K562 (cell line): ENCODE measurements around the gene SLC39A11. TPM values are rescaled to one million over a fixed set of nuclear protein-coding genes. Genes with fewer than 3 reads are reported as not detected.

Experiments used
- ATAC-seq: fragments of 200-7000 bp; cut with Tn5 transposase; 3 replicates; pipeline ENCODE4 v1.9.1; 2020; ENCODE audit warnings: moderate library complexity
- BruUV-seq: library from RNA; stranded (reverse); fragments of 400-500 nt; replicated peaks from 2 replicates; lab custom pipeline; 2021; lab: Mats Ljungman, UMichigan
- CTCF ChIA-PET: fragments of 300-600 bp; formaldehyde crosslinking; extraction: SDS; loops from one replicate; lab custom pipeline; 2021; ENCODE audit warnings: low intra/inter-chr PET ratio; lab: Yijun Ruan, JAX
- POLR2A ChIA-PET: fragments of 300-600, 350-650 bp; sonication (Branson Sonifier 250); formaldehyde crosslinking; extraction: SDS; loops from one replicate; lab custom pipeline; 2021; ENCODE audit warnings: antibody characterized with exemption, inconsistent platforms; lab: Yijun Ruan, JAX
- DNase-seq, 4 experiments: peaks; one replicate each; pipeline versions ENCODE4 v3.0.0 to v3.0.0-alpha.2; 2011 to 2018; ENCODE audit warnings: low spot score in 3 of 4, mixed read lengths in 3 of 4; ENCODE audit errors: extremely low read depth in 1 of 4
- FAIRE-seq: peaks from 2 replicates; lab custom pipeline; 2011; peaks lifted over from hg19 to GRCh38; lab: Jason Lieb, UNC
- H2AFZ ChIP-seq: 2 replicates; pipeline ENCODE4 v1.6.0; 2011; ENCODE audit warnings: low read depth, low read length, control low read depth, inconsistent platforms
- H3K27ac ChIP-seq: fragments of 200-600 bp; 3 replicates; pipeline ENCODE4 v1.8.0; 2011; ENCODE audit warnings: low read depth, mild to moderate bottlenecking, control low read depth, inconsistent platforms, low read length, moderate library complexity, mixed read lengths; ENCODE audit errors: extremely low read depth
- H3K27me3 ChIP-seq, 2 experiments: fragments of 300-600 bp in 1 of 2; 2 replicates in 1 of 2; 3 replicates in 1 of 2; pipeline versions ENCODE4 v1.6.0 to v1.8.0; 2011; ENCODE audit warnings: inconsistent platforms in 2 of 2, low read length in 2 of 2, mild to moderate bottlenecking in 1 of 2, mixed read lengths in 1 of 2, moderate library complexity in 1 of 2; ENCODE audit not compliant: control insufficient read depth in 2 of 2, insufficient read depth in 2 of 2
- H3K36me3 ChIP-seq: fragments of 300-600 bp; 3 replicates; pipeline ENCODE4 v1.8.0; 2011; ENCODE audit warnings: mild to moderate bottlenecking, low read length, inconsistent platforms; ENCODE audit not compliant: control insufficient read depth, insufficient read depth
- H3K4me1 ChIP-seq, 2 experiments: fragments of 200-600 bp in 1 of 2; replicated peaks in 1 of 2; 2 replicates in 1 of 2; 3 replicates in 1 of 2; pipeline versions ENCODE4 v1.5.1 to v1.8.0; 2011; ENCODE audit warnings: inconsistent platforms in 2 of 2, low read length in 2 of 2, mild to moderate bottlenecking in 1 of 2, mixed read lengths in 1 of 2, moderate library complexity in 1 of 2; ENCODE audit not compliant: control insufficient read depth in 2 of 2, insufficient read depth in 2 of 2
- H3K4me2 ChIP-seq: 2 replicates; pipeline ENCODE4 v1.6.1; 2011; ENCODE audit warnings: low read length, control low read depth, inconsistent platforms, mixed read lengths; ENCODE audit not compliant: insufficient read depth
- H3K4me3 ChIP-seq: fragments of 200-600 bp; sonication (generic), shearing (Covaris generic); 2 replicates; pipeline ENCODE4 v1.5.1; 2016; ENCODE audit warnings: control low read depth, inconsistent platforms
- H3K79me2 ChIP-seq: fragments of 200-600 bp; 3 replicates; pipeline ENCODE4 v1.8.0; 2011; ENCODE audit warnings: low read length, inconsistent platforms; ENCODE audit not compliant: control insufficient read depth, insufficient read depth
- H3K9ac ChIP-seq, 2 experiments: 2 replicates each; pipeline versions ENCODE4 v1.6.0 to v1.6.1; 2011; ENCODE audit warnings: low read depth in 2 of 2, low read length in 2 of 2, control low read depth in 1 of 2, inconsistent platforms in 1 of 2, mild to moderate bottlenecking in 1 of 2, mixed read lengths in 1 of 2; ENCODE audit not compliant: insufficient read depth in 1 of 2
- H3K9me1 ChIP-seq: one replicate; pipeline ENCODE4 v1.6.0; 2011; ENCODE audit warnings: inconsistent platforms, mild to moderate bottlenecking, low read length, moderate library complexity; ENCODE audit not compliant: control insufficient read depth, insufficient read depth
- H3K9me3 ChIP-seq: replicated peaks from 2 replicates; pipeline ENCODE4 v1.5.1; 2011; ENCODE audit warnings: low read depth, low read length, inconsistent platforms; ENCODE audit not compliant: control insufficient read depth, insufficient read depth
- H4K20me1 ChIP-seq: replicated peaks from 2 replicates; pipeline ENCODE4 v1.6.1; 2011; ENCODE audit warnings: low read length, inconsistent platforms, mixed read lengths; ENCODE audit not compliant: control insufficient read depth, insufficient read depth
- CTBP1 ChIP-seq: fragments of 450-650 bp; IDR thresholded peaks from 2 replicates; pipeline ENCODE4 v1.6.1; 2016; ENCODE audit warnings: borderline replicate concordance
- E4F1 ChIP-seq: fragments of 250-450 bp; sonication (Bioruptor Pico); IDR thresholded peaks from 2 replicates; pipeline ENCODE4 v1.5.0; 2021; ENCODE audit warnings: mild to moderate bottlenecking, borderline replicate concordance
- LEF1 ChIP-seq: fragments of 450-650 bp; IDR thresholded peaks from 2 replicates; pipeline ENCODE4 v1.6.1; 2016; ENCODE audit warnings: mild to moderate bottlenecking
- PHTF2 ChIP-seq: fragments of 250-450 bp; sonication (Bioruptor Pico); IDR thresholded peaks from 2 replicates; pipeline ENCODE4 v1.5.0; 2021; ENCODE audit warnings: mild to moderate bottlenecking
- POLR2B ChIP-seq: fragments of 450-650 bp; IDR thresholded peaks from 2 replicates; pipeline ENCODE4 v1.6.1; 2018; ENCODE audit warnings: low read depth; ENCODE audit not compliant: partially characterized antibody
- SP2 ChIP-seq: IDR thresholded peaks from 2 replicates; pipeline ENCODE4 v1.6.1; 2011; ENCODE audit warnings: mild to moderate bottlenecking, low read depth, low read length, moderate library complexity; ENCODE audit not compliant: poor library complexity, severe bottlenecking; ENCODE audit errors: extremely low read depth
- ZBTB26 ChIP-seq: fragments of 450-650 bp; formaldehyde crosslinking; IDR thresholded peaks from 2 replicates; pipeline ENCODE4 v1.4.0; 2022; ENCODE audit warnings: missing genetic modification characterization
- ZNF318 ChIP-seq, 2 experiments: fragments of 450-650 bp; IDR thresholded peaks; 2 replicates each; pipeline ENCODE4 v1.6.1; 2016; ENCODE audit warnings: mild to moderate bottlenecking in 2 of 2, borderline replicate concordance in 1 of 2, low read depth in 1 of 2, moderate library complexity in 1 of 2
- WGBS: fragments of 100-300 bp; shearing (Covaris generic); methylation state at CpG from one replicate; pipeline ENCODE4 v1.1.6; 2016; ENCODE audit warnings: low coverage, mixed read lengths; ENCODE audit not compliant: insufficient coverage; ENCODE audit errors: missing lambda C conversion rate; 5-methylcytosine and 5-hydroxymethylcytosine counted together
- in situ Hi-C: fragments of 300-500 bp; cut with MboI; formaldehyde crosslinking; loops from 4 replicates; pipeline ENCODE4 v1.15.0; 2018; ENCODE audit warnings: inconsistent platforms, mixed read lengths
- intact Hi-C: fragments of 100-400 bp; cut with micrococcal nuclease; formaldehyde crosslinking; loops from 2 replicates; pipeline ENCODE4 v1.14.2; 2022
- polyA plus RNA-seq, 8 experiments: library from polyadenylated mRNA; depleted of rRNA in 4 of 8; stranded (reverse) in 5 of 8; unstranded in 3 of 8; fragments of >200 nt; fragmentation: Nextera tagmentation in 2 of 8; fragmentation: Illumina TruSeq in 1 of 8; extraction: Ambion mirVana in 2 of 8; extraction: Trizol in 1 of 8; gene quantifications; 2 replicates each; pipeline versions ENCODE4 v1.2.1 to v1.2.3, GENCODE V29; 2011 to 2014; ENCODE audit warnings: inconsistent platforms in 1 of 8, missing spikeins in 1 of 8
- total RNA-seq, 7 experiments: library from RNA; depleted of rRNA in 6 of 7; stranded (reverse); fragments of >200 nt in 6 of 7; fragmentation: Illumina TruSeq in 2 of 7; extraction: Trizol in 2 of 7; gene quantifications; 2 replicates each; pipeline versions ENCODE4 v1.2.1 to v1.2.3, GENCODE V29; 2011 to 2021; ENCODE audit warnings: low replicate concordance in 1 of 7

The SLC39A11 gene
- total and polyA plus RNA-seq, 9 of the 15 experiments (the other 6 are each of a cell fraction or from before 2014, with no cell fraction given): 10.5 to 26.4 (median 13.4) TPM

- TF ChIP-seq ZBTB26 (CRISPR knock-in tag) (no peak), POLR2B (no peak)
Observed at GRCh38 chr17:72810991-72811508, 281.4 kb downstream of the SLC39A11 start (continued).

- no TSS peak for BruUV-seq
- TF ChIP-seq PHTF2 (CRISPR knock-in tag) (no peak), SP2 (no peak), ZNF318 (IDR thresholded peaks at IDR 0.05; ENCODE audit: borderline replicate concordance in 1 of 2, low read depth in 1 of 2) (no peak), LEF1 (no peak), CTBP1 (no peak), E4F1 (CRISPR knock-in tag) (no peak)
Observed at GRCh38 chr17:72806011-72806410, 286.5 kb downstream of the SLC39A11 start.

More at GRCh38 chr17:72806011-72806410, 286.5 kb downstream of the SLC39A11 start:
- no peak overlapping the region for H3K4me2 ChIP-seq
- H4K20me1 ChIP-seq: no peaks in the 10 kb centered on the region
- no peak for FAIRE-seq
- no peaks in the 10 kb centered on the region for H3K4me1 ChIP-seq
- intact Hi-C loops: no loop called here
- WGBS: 68% methylated on average over 5 of the region's 5 CpGs
- no peaks in the 10 kb centered on the region for H3K27me3 ChIP-seq
- no peaks in the 10 kb centered on the region for H3K9me1 ChIP-seq
- H3K9ac ChIP-seq: no peak overlapping the region
- no peak for ATAC-seq
- no peaks in the 10 kb centered on the region for H3K9me3 ChIP-seq
- DNase-seq: no peak
- in situ Hi-C loops: no loop called here
- no peak overlapping the region for H3K27ac ChIP-seq
- no peaks in the 10 kb centered on the region for H3K79me2 ChIP-seq
- no peak overlapping the region for H2AFZ ChIP-seq
- no peaks in the 10 kb centered on the region for H3K36me3 ChIP-seq
- ChIA-PET POLR2A (interaction anchor here (1.1 kb wide), 1 partner anchor 392 kb away, joined by 3 read pairs; no protein-coding TSS in a partner anchor), CTCF (no interaction called here)
- H3K4me3 ChIP-seq: no peak overlapping the region
